ENCODE results near the gene RECQL. TPM values are rescaled to one million over a fixed set of nuclear protein-coding genes. Genes with fewer than 3 reads are reported as not detected.
"Not testable (repeated sequence)": the region's sequence is repeated elsewhere in the genome, so short reads cannot be mapped to it uniquely, and the experiment has no call there.

Gene RECQL
- total RNA-seq, 1 donor from 2014 or later = 32.7 TPM

DNA sequence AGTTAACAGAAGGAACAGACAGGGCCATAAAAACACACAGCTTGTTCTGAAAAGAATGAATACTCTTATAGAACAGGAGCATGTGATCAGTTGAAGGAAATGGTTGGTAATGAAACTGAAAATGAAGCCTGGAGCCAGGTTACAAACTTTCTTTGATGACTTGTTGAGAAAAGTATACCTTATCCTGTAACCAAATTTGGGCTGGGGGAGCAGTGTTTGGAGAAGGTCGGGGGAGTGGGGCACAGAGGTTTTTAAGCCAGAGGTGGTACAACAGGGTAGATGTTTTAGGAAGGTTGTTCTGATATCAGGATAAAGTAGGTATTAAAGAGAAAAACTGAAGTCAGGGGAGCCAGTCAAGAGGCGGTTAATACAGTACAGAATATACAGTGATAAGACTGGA is 8.3 kb upstream of the RECQL start:
- intact Hi-C loops (cut with DNase I) = no loop called here
- DNase-seq (ENCODE audit: low spot score) (no peak), ATAC-seq (no peak)

- no peak for DNase-seq (ENCODE audit: low spot score)
- no peak for ATAC-seq
- intact Hi-C loops (cut with DNase I) = no loop called here
Observed at GRCh38 chr12:21507849-21508248, 6.4 kb upstream of the RECQL start.

DNA sequence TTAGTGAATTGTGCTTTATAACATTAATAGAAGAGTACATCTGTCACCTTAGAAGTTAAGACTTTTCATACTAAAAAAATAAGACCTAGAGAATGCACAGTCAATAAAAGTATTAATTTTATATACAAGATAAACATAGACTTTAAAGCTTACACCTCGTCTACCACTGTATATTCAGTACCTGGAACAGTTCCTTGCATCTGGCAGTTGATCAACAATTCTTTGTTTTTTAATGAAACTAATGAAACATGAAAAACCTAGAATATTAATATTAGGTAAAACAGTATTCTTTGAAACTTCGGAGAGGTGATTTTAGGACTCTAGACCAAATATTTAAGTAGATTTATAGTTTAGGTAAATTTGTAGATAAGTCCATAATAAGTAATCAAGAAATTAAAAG is 4.5 kb upstream of the RECQL start:
- intact Hi-C loops (cut with DNase I) = no loop called here
- DNase-seq (ENCODE audit: low spot score) (no peak), ATAC-seq (no peak)

DNA sequence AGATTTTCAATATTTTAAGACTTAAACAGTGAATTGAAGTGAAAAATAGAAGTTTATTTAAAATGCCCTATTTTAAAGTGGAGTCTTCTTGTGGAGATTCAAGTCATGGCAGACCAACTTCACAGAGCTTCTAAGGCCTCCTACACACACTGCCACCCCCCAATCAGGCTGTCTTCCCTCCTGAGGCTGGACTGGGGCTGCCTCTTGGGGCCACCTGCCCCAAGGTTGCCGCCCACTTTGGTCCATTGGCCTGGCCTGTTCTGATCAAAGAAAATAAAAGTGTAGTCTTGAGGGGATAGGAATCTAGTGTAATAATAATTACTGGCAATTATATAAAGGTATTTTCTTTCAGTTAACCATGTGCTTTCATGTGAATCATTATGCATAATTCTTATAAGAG is 1.4 kb upstream of the RECQL start:
- ATAC-seq (no peak), DNase-seq (ENCODE audit: low spot score) (no peak)
- intact Hi-C loops (cut with DNase I) = no loop called here

GRCh38 chr12:21502164-21502496 is 695 bp upstream of the RECQL start:
- intact Hi-C loops (cut with DNase I) = no loop called here
- ATAC-seq (no peak), DNase-seq (ENCODE audit: low spot score) (peak; percentile 64)

DNA sequence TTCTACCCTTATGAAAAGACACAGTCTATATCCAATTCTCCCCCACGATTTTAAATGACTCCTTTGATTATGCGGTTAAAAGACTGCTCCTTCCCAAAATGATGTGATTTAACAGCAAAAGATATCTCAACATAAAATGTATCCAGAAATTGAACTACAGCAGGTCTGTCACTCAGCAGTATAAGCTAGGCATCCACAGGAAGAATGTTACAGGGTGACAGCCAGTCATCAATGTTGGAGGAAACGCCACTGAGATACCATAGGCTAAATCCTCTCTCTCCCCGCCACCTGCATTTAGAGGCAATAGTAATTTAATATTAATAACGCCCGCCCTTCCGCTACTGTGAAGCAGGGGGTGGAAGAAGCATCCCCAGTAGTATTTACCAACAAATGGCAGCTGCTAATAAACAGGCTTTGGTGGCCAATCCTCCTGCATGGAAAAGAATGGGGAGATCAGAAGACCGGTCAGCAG is 613 bp downstream of the RECQL start:
- DNase-seq (ENCODE audit: low spot score) (no peak), ATAC-seq (no peak)
- intact Hi-C loops (cut with DNase I) = no loop called here

GRCh38 chr12:21499765-21500164 is 1.7 kb downstream of the RECQL start:
- ATAC-seq = no peak
- intact Hi-C loops (cut with DNase I) = no loop called here
- no peak for DNase-seq (ENCODE audit: low spot score)

DNA sequence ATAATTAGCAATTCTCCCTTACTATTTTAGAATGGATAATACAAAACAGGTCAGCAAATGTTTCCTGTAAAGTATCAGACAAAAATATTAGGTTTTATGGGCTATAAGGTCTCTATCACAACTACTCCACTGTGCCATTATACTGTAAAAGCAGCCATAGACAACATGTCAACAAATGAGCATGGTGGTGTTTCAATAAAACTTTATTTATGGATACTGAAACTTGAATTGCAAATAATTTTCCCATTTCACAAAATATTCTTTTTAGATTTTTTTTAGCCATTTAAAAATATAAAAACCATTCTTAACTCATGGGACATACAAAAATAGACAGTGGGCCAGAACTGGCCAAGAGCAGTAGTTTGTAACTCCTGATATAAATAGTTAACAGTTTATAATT is 15.4 kb downstream of the RECQL start:
- ATAC-seq (no peak), DNase-seq (ENCODE audit: low spot score) (no peak)
- intact Hi-C loops (cut with DNase I) = no loop called here

GRCh38 chr12:21483531-21483930 is 17.9 kb downstream of the RECQL start:
- no peak for DNase-seq (ENCODE audit: low spot score)
- no peak for ATAC-seq
- intact Hi-C loops (cut with DNase I) = no loop called here

- DNase-seq (ENCODE audit: low spot score) (no peak), ATAC-seq (no peak)
- intact Hi-C loops (cut with DNase I) = no loop called here
Observed at GRCh38 chr12:21478756-21479455, 22.5 kb downstream of the RECQL start.

- DNase-seq (ENCODE audit: low spot score) = no peak
- no peak for ATAC-seq
- intact Hi-C loops (cut with DNase I) = no loop called here
Observed at GRCh38 chr12:21476949-21477348, 24.5 kb downstream of the RECQL start.

- intact Hi-C loops (cut with DNase I) = no loop called here
- ATAC-seq (no peak), DNase-seq (ENCODE audit: low spot score) (no peak)
Observed at GRCh38 chr12:21475552-21475951, 25.9 kb downstream of the RECQL start.

- ATAC-seq (no peak), DNase-seq (ENCODE audit: low spot score) (no peak)
- intact Hi-C loops (cut with DNase I) = no loop called here
Observed at GRCh38 chr12:21472197-21472823, 29.1 kb downstream of the RECQL start.

DNA sequence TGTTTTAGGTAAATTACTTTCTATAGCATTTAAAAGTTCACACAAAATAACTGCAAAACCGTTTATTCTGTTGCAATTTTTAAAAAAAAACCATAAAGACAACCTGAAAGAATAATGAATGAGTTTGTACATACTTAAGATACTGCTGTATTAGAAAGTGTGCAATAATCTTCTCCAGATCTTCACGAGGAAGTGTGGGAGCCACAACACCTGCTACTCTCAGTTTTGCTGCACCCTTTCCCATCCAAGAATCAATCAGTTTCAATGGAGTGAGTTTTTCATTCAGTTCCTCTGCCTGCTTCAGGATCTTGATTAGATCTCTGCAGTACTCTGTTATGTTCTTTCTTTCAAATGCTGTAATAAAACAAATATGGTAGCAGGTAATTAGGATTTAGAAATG is 30.1 kb downstream of the RECQL start:
- intact Hi-C loops (cut with DNase I) = no loop called here
- DNase-seq (ENCODE audit: low spot score) (no peak), ATAC-seq (no peak)

GRCh38 chr12:21467334-21467733 is 34.1 kb downstream of the RECQL start:
- intact Hi-C loops (cut with DNase I); ATAC-seq; DNase-seq (ENCODE audit: low spot score): not testable (repeated sequence)

DNA sequence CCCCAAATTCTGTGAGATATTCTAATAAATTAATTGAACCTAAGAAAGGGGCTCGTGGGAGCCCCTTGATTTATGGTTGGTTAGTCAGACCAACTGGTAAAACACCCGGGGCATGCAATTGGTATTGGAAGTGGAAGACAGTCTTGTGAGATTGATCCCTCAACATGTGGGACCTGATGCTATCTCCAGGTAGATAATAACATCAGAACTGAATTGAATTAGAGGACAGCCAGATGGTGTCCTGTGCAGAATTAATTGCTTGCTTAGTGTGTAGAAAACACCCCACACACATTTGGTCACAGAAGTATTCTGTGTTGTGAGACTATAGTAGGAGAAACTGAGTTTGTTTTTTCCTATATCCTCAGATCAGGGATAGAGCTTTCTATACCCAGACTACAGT is 42.0 kb downstream of the RECQL start:
- DNase-seq (ENCODE audit: low spot score) = no peak
- no peak for ATAC-seq
- intact Hi-C loops (cut with DNase I) = no loop called here

- no peak for DNase-seq (ENCODE audit: low spot score)
- intact Hi-C loops (cut with DNase I) = no loop called here
- ATAC-seq = no peak
Observed at GRCh38 chr12:21456291-21456780, 45.1 kb downstream of the RECQL start.

GRCh38 chr12:21453312-21453852 is 48.1 kb downstream of the RECQL start:
- intact Hi-C loops (cut with DNase I) = no loop called here
- no peak for DNase-seq (ENCODE audit: low spot score)
- no peak for ATAC-seq

DNA sequence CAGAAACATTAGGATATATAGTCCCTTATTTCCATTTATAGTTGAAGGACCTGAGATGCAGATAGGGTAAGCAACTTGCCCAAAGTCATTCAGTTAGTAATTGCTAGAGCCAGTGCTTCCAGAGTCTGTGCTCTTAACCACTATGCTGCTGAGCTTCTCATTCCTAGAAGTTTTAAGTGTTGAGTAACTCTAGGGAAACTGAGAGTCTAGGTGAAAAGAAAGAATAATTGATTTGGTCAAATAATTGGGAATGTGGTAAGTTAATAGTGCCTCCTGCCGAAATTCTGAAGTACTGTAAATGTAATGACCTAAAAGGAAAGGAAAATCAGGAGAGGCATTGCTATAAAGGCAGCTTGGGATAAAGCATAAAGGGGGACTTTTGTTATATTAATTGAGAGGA is 49.9 kb downstream of the RECQL start:
- no peak for DNase-seq (ENCODE audit: low spot score)
- ATAC-seq = no peak
- intact Hi-C loops (cut with DNase I) = no loop called here

Measured in sciatic nerve (tissue), 2 donors.